ENCODE results near the gene FSIP1.

Gene FSIP1

GRCh38 chr15:39668457-39668856 lies 114.2 kb downstream of the FSIP1 start:
- TF ChIP-seq, protein P1, sequence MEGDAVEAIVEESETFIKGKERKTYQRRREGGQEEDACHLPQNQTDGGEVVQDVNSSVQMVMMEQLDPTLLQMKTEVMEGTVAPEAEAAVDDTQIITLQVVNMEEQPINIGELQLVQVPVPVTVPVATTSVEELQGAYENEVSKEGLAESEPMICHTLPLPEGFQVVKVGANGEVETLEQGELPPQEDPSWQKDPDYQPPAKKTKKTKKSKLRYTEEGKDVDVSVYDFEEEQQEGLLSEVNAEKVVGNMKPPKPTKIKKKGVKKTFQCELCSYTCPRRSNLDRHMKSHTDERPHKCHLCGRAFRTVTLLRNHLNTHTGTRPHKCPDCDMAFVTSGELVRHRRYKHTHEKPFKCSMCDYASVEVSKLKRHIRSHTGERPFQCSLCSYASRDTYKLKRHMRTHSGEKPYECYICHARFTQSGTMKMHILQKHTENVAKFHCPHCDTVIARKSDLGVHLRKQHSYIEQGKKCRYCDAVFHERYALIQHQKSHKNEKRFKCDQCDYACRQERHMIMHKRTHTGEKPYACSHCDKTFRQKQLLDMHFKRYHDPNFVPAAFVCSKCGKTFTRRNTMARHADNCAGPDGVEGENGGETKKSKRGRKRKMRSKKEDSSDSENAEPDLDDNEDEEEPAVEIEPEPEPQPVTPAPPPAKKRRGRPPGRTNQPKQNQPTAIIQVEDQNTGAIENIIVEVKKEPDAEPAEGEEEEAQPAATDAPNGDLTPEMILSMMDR (IDR thresholded peaks at IDR 0.05; ENCODE audit: borderline replicate concordance, insufficient read depth, low read depth, low read length): no peak
- H3K4me3 ChIP-seq (ENCODE audit: low read depth, low read length): no peak overlapping the region

GRCh38 chr15:39667382-39668127 lies 115.1 kb downstream of the FSIP1 start:
- TF ChIP-seq, protein P1 (IDR thresholded peaks at IDR 0.05; ENCODE audit: borderline replicate concordance, insufficient read depth, low read depth, low read length): no peak

DNA sequence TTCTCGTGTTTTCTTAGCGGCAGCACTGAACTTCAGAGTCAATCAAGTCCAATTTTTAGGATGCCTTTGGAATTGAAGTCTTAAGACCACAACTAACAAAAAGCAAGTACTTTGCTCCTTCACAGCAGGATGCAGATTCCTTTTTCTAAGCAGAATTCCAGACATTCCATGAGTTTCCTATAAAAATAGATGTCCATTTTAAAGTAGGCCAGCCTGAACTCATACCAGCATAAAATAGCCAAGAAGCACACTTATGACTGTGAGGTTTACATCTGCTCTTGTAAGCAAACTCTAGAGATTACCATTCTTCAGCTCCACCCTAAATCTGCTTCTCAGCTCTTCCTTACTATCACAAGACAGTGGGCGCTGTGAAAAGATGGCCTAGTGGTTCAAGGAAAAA lies 116.0 kb downstream of the FSIP1 start:
- H3K4me3 ChIP-seq (ENCODE audit: low read depth, low read length): no peak overlapping the region
- TF ChIP-seq, protein P1 (IDR thresholded peaks at IDR 0.05; ENCODE audit: borderline replicate concordance, insufficient read depth, low read depth, low read length): no peak

More at GRCh38 chr15:39667382-39668127, 115.1 kb downstream of the FSIP1 start:
- no peak overlapping the region for H3K4me3 ChIP-seq (ENCODE audit: low read depth, low read length)

DNA sequence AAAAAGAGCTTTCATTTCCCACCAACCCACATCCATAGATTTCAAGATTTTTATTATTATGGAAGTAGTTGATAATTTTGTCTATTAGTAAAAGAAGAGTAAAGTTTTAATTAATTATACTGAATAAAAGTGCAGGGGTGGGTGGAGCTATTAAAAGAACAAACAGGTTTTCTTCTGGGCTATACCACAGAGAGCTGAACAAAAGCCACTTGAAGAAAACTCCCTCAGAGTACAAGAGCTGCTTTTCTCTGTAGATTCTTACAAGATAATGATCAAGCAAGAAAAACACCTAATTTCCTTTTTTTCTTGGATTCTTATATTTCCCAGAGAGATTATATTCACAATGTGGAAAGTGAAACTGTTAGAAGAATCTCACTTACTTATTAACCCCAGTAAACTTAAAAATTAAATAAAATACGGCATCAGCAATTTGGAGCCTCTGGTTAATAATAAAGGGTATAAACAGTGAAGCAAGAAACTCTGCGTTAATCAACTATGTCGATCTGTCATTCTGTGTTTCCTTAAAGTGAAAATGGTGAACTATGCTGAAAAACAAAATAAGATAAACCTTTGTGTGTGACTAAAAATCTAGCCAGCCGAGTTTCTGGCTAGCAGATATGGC lies 116.9 kb downstream of the FSIP1 start:
- TF ChIP-seq, protein P1 (IDR thresholded peaks at IDR 0.05; ENCODE audit: borderline replicate concordance, insufficient read depth, low read depth, low read length): no peak
- no peak overlapping the region for H3K4me3 ChIP-seq (ENCODE audit: low read depth, low read length)

GRCh38 chr15:39663704-39664250 lies 118.9 kb downstream of the FSIP1 start:
- no peak overlapping the region for H3K4me3 ChIP-seq (ENCODE audit: low read depth, low read length)
- TF ChIP-seq, protein P1 (IDR thresholded peaks at IDR 0.05; ENCODE audit: borderline replicate concordance, insufficient read depth, low read depth, low read length): no peak

DNA sequence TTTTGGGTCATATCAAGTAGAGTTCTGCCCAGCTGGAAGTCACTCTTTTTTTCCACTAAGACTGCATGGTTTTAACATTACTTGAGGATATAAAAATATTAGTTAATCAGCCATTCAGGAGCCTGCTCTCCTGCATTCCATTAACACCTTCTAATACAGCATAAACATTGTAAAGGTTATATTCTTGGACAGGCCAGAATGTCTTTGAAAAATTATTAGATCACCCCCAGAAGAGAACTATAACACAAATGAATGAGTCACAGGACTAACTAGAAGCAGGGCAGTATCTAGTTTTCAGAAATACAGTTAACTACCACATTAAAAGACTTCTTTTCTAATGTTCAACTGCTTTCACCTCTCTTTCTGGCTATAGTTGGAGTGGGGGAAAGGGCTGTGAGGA lies 120.9 kb downstream of the FSIP1 start:
- no peak overlapping the region for H3K4me3 ChIP-seq (ENCODE audit: low read depth, low read length)
- TF ChIP-seq, protein P1 (IDR thresholded peaks at IDR 0.05; ENCODE audit: borderline replicate concordance, insufficient read depth, low read depth, low read length): no peak

Measured in GM12875 (cell line).